Rectal smooth muscle tissue (tissue), 1 donor: ENCODE measurements around the gene ATR.
"Not testable (repeated sequence)": the region's sequence is repeated elsewhere in the genome, so short reads cannot be mapped to it uniquely, and the experiment has no call there.

Experiments
- H3K27ac ChIP-seq: one replicate; pipeline ENCODE4 v1.7.0; 2013; ENCODE audit warnings: low read depth, low read length, inconsistent platforms
- H3K27me3 ChIP-seq: one replicate; pipeline ENCODE4 v1.7.0; 2013; ENCODE audit warnings: low read length; ENCODE audit not compliant: control insufficient read depth, insufficient read depth
- H3K36me3 ChIP-seq: one replicate; pipeline ENCODE4 v1.7.0; 2013; ENCODE audit warnings: low read length; ENCODE audit not compliant: control insufficient read depth, insufficient read depth
- H3K4me1 ChIP-seq: one replicate; pipeline ENCODE4 v1.7.0; 2013; ENCODE audit warnings: low read length; ENCODE audit not compliant: control insufficient read depth, insufficient read depth
- H3K4me3 ChIP-seq: one replicate; pipeline ENCODE4 v1.7.0; 2013; ENCODE audit warnings: low read length
- H3K9ac ChIP-seq: one replicate; pipeline ENCODE4 v1.7.0; 2013; ENCODE audit warnings: low read length

ATR gene

GRCh38 chr3:142434503-142434902 is 144.0 kb downstream of the ATR start:
- no peak overlapping the region for H3K9ac ChIP-seq
- H3K36me3 ChIP-seq = peaks cover 13% of the 10 kb centered on the region
- H3K4me3 ChIP-seq = no peak overlapping the region
- H3K27me3 ChIP-seq = no peaks in the 10 kb centered on the region
- H3K27ac ChIP-seq = no peak overlapping the region
- no peaks in the 10 kb centered on the region for H3K4me1 ChIP-seq

GRCh38 chr3:142433110-142433509 is 145.4 kb downstream of the ATR start:
- H3K27me3 ChIP-seq = no peaks in the 10 kb centered on the region
- H3K4me1 ChIP-seq = no peaks in the 10 kb centered on the region
- no peak overlapping the region for H3K4me3 ChIP-seq
- H3K9ac ChIP-seq = no peak overlapping the region
- H3K36me3 ChIP-seq = peaks cover 15% of the 10 kb centered on the region
- no peak overlapping the region for H3K27ac ChIP-seq

GRCh38 chr3:142429582-142429981 is 149.0 kb downstream of the ATR start:
- no peak overlapping the region for H3K9ac ChIP-seq
- no peaks in the 10 kb centered on the region for H3K27me3 ChIP-seq
- peaks cover 15% of the 10 kb centered on the region for H3K36me3 ChIP-seq
- H3K4me3 ChIP-seq = no peak overlapping the region
- H3K4me1 ChIP-seq = no peaks in the 10 kb centered on the region
- H3K27ac ChIP-seq = no peak overlapping the region

GRCh38 chr3:142424754-142425153 is 153.8 kb downstream of the ATR start:
- Histone ChIP-seq H3K36me3 (peaks cover 9% of the 10 kb centered on the region), H3K27me3 (no peaks in the 10 kb centered on the region)

GRCh38 chr3:142418926-142419592 is 159.5 kb downstream of the ATR start:
- H3K4me3 ChIP-seq = no peak overlapping the region
- no peaks in the 10 kb centered on the region for H3K4me1 ChIP-seq
- no peak overlapping the region for H3K27ac ChIP-seq
- no peak overlapping the region for H3K9ac ChIP-seq
- peaks cover 9% of the 10 kb centered on the region for H3K36me3 ChIP-seq
- H3K27me3 ChIP-seq = no peaks in the 10 kb centered on the region

More at GRCh38 chr3:142424754-142425153, 153.8 kb downstream of the ATR start:
- no peaks in the 10 kb centered on the region for H3K4me1 ChIP-seq
- H3K9ac ChIP-seq = no peak overlapping the region
- no peak overlapping the region for H3K4me3 ChIP-seq
- H3K27ac ChIP-seq = no peak overlapping the region

- Histone ChIP-seq H3K4me1 (no peaks in the 10 kb centered on the region), H3K27ac (no peak overlapping the region), H3K4me3 (no peak overlapping the region), H3K27me3 (no peaks in the 10 kb centered on the region), H3K36me3 (peaks cover 13% of the 10 kb centered on the region), H3K9ac (no peak overlapping the region)
Measured at GRCh38 chr3:142417302-142417701, 161.2 kb downstream of the ATR start.

GRCh38 chr3:142400537-142400936 is 178.0 kb downstream of the ATR start:
- not testable (repeated sequence) for H3K9ac ChIP-seq, H3K27me3 ChIP-seq, H3K27ac ChIP-seq, H3K4me1 ChIP-seq, H3K4me3 ChIP-seq
- H3K36me3 ChIP-seq = peaks cover 16% of the 10 kb centered on the region
